Activated CD8-positive, alpha-beta memory T cell treated with anti-CD3 and anti-CD28 coated beads, Interleukin-2, amount 50 U/mL, for 24 hours (primary cell): ENCODE data around the gene NPAS3.

ENCODE experiments used
- DNase-seq: peaks from one replicate; pipeline ENCODE4 v3.0.0-alpha.2; 2020; ENCODE audit errors: extremely low read depth

The NPAS3 gene

DNA sequence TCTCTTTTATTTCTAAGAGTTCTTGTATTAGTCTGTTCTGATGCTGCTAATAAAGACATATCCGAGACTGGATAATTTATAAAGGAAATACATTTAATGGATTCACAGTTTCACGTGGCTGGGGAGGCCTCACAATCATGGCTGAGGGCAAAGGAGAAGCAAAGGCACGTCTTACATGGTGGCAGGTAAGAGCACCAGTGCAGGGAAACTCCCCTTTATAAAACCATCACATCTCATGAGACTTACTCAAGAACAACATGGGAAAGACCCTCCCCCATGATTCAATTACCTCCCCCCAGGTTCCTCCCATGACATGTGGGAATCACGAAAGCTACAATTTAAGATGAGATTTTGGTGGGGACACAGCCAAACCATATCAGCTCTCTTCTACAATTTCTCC lies 503.0 kb downstream of the NPAS3 start:
- no peak for DNase-seq

DNA sequence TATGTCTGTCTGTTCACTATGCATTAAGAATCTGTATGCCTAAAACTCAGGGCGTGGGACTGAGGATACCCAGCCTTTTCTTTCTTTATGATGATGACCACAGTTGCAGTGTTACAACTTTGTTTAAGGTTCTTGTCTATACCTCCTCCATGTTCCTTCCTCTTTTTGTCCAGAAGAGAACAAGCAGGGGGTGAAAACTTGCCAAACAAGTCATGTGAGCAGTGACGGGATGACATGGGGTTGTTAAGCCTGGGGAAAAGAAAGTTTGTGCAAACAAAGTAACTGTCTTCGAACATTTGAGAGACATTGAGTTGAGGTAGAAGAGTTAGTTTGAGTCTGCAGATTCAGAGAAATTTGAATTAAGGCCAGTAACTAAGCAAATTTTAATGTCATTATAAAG lies 505.5 kb downstream of the NPAS3 start:
- no peak for DNase-seq

- DNase-seq: no peak
Observed at GRCh38 chr14:33449268-33449667, 510.6 kb downstream of the NPAS3 start.

GRCh38 chr14:33449703-33450395 lies 511.2 kb downstream of the NPAS3 start:
- no peak for DNase-seq

- DNase-seq: no peak
Observed at GRCh38 chr14:33450416-33450815, 511.7 kb downstream of the NPAS3 start.

- DNase-seq: no peak
Observed at GRCh38 chr14:33451211-33451610, 512.5 kb downstream of the NPAS3 start.

DNA sequence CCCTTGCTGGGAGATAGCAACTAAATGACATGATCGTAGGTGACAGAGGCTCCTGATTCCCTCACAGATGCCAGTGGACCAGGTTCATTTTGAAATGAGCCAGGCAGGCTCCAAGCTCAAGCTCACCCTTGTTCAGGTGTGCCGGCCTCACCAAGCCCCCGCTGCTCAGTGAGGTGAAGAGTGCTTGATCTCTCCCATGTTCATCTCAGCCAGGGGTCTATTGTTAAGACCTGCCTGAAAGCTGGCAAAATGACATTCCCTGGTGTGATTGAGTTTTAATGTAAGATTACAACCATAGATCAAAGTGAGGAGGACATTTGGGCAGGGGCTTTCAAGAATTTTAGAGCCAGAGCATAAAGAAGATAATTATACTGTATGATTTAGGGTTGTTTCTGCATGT lies 514.3 kb downstream of the NPAS3 start:
- DNase-seq: no peak

DNA sequence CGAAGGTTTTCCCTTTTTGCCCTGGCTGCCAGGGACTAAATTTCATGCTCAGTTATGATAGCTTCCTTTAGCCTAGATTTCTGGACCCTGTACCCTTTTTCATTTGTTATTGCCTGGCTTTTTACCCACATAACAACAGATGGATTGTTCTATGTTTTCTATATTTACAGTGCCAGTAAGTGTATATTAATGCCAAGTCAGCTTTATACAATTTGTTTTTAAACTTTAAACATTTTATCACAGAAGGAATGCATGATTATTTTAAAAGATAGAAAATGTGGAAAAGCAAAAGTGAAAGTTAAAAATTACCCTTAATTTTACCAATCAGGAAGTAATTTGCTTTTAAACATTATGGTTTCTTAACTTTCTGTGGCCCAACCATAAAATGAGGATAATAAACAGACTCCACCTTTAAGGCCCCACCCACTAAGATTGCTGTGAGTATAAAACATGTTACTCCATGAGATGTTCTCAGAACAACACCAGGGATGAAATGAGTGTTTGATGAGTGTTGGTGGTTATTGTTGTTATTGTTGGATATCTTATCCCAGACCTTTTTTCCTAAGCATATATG lies 515.4 kb downstream of the NPAS3 start:
- no peak for DNase-seq

DNA sequence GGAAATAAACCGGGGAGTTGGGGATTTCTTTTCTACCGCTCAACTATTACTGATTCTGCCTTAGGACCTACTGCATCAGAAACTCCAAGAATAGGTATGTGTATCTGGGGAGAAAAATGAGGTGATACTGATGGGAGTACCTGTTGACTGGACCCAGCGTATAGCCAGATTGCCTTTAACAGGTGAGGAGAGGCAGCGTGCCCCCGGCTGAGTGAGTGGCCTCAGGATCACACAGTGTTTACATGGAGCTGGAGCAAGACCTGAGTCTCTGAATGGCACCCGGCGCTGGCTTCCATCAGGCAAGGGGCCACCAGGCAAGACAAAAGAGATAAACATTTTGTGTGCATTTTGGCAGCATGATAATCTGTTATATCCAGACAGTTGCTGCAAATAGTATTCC lies 516.0 kb downstream of the NPAS3 start:
- DNase-seq: no peak

DNA sequence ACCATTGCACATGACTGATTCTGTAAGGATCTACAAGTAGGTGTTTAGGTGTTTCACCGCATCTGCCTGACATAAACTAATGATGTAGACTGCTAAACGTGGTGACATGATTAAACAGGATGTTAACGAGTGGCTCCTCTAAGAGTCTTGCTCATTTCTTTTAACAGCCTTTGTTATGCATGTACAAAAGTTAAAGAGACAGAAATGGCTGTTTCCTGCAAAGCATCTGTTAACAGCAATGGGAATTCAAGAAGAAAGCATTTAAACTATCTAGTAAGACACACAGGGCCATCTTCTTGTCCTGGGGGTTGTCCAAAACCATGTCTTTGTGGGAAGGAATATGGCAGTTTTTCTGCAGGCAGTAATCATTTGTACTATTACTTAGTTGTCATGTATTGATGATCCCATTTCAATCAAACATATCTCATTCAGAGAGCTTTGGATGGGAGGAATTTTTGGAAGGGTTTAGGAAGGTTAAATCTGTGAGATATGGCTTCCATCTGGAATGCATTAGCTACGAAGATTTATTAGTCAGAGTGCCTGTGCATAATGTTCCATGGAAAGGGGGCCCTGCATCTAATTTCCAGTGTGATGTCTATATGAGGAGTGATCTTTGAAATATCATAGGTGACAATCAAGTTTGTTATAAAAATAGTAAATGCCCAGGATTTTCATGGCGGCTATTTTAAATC lies 517.1 kb downstream of the NPAS3 start:
- DNase-seq: no peak

DNA sequence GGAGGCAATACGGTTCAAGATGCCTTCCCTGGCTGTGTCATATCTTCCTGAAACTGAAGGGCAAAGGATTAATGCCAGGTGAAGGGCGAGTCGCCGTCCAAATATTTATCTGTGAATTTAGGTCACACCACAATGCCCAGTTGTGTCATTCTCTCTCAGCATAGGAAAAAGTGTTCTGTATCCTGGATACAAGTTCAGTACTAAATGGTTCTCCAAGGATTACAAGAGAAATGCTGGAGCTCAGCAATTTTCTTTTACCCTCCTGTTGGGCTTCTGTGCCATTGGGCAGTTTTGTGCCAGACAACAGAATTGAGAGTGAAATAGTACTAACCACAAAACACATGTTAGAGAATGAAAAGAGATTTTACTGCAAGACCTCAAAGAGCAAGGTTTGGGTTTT lies 518.3 kb downstream of the NPAS3 start:
- DNase-seq: no peak

- no peak for DNase-seq
Observed at GRCh38 chr14:33457617-33458016, 518.9 kb downstream of the NPAS3 start.

DNA sequence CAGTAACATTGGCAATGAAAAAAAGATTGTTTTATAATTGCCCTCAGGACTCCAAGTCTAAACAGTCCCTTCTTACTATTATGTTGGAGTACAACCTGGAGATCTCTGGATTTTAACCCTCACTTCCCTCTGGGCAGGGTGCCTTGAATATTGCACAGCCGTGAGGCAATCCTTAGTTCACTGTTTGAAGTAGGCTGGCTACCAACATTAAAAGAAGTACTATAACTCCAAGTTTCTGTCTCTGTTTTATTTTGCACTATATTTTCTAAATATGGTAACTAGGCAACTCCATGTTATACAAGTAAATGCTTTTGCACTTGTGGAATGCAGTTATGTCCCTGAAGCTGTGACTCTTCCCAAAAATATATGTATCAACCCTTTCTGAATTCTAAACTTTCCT lies 521.5 kb downstream of the NPAS3 start:
- DNase-seq: no peak

- DNase-seq: no peak
Observed at GRCh38 chr14:33461036-33461435, 522.4 kb downstream of the NPAS3 start.

GRCh38 chr14:33463731-33464130 lies 525.1 kb downstream of the NPAS3 start:
- DNase-seq: no peak

- no peak for DNase-seq
Observed at GRCh38 chr14:33464254-33464962, 525.7 kb downstream of the NPAS3 start.

DNA sequence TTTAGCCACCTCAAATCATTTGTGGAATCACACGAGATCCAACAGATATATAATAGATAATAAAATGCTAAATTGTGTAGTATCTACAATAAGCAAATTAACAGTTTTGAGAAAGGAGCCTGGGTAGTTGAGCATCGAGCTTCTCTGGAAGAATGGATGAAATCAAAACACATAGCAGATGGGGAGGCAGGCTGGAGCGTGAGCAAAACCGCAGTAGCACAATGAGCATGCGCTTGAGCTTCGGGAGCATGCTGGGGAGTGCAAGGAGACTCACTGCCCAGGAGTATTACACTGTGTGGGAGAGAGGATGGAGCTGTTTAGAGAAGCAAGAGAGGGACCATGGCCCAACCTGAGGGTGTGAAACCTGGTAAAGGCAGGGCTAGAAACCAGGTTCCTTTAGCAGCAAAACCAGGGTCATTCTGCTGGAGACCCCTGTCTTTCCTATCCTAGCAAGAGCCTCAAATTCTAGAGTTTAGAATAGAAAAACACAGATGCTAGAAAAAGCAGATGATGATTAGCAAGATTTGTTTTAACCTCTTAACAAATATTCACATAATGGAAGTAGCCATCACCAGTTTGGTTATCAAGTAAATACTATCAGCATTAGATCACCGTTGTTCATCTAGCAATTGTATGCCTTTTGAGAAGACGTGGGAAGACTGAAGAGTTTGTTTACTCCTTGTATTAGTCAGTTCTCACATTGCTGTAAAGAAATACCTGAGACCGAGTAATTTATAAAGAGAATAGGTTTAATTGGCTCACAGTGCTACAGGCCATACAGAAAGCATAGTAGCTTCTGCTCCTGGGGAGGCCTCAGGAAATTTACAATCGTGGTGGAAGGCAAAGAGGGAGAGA lies 527.4 kb downstream of the NPAS3 start:
- DNase-seq: no peak

DNA sequence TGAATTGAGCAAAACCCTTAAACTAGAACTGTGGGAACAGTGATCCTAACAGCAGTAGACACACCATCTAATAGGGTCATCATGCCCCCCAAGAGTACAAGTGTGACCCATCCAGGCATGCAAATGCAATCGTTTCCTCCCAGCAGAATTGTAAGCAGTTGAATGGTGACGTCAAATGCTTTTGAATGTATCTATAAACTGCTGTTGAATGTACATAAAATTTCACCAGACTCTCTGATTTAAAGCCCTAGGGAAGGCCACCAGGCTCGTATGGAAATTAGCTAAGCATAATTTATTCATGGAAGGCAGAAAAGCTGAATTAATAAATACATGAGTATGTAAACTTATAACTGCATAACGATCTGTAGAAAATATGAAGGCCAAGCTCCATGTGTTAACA lies 529.3 kb downstream of the NPAS3 start:
- no peak for DNase-seq

GRCh38 chr14:33469898-33470297 lies 531.2 kb downstream of the NPAS3 start:
- no peak for DNase-seq

GRCh38 chr14:33471776-33472175 lies 533.1 kb downstream of the NPAS3 start:
- no peak for DNase-seq

DNA sequence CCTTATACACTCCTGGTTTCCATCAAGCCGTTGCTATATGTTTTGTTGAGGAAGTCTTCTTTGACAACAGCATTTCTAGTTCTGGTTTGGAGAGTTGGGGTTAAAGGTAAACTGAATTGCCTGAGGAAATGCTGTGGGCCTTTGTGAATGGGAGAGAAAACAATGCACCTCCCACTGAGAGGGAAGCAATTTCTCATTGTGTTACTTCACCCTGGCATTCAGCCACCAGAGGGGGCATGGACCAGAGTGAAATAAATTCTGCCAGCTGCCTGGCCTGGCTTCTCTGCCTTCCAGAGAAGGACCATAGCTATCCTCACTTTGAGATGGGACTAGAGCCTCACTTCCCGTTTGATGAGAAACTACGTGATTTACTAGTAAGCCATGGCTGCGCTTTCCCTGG lies 536.9 kb downstream of the NPAS3 start:
- DNase-seq: no peak

DNA sequence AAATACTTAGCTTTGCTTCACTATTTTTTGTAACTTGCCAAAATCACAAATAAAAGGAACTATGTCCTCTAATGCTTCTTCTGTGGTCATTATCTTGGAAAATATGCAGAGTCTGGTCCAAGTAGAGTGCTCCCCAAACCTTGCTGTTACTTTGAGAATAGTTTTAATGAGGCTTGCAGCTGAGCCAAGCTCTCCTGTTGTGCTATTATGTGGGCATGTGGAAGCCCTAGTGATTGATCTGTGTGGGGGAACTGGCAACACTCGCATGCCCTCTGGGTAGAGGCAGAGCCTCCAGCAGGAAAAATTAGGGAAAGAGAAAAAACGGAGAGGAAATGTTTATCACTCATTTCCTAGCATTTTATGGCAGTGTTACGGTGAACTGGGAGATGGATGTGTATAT lies 539.1 kb downstream of the NPAS3 start:
- DNase-seq: no peak
